HTERT RPE-1 (cell line): Measurements from ENCODE around the gene CRYBG3.
"Not testable (repeated sequence)": the region's sequence is repeated elsewhere in the genome, so short reads cannot be mapped to it uniquely, and the experiment has no call there.

Source experiments
- in situ Hi-C: fragments of 300-500 bp; cut with MboI; formaldehyde crosslinking; loops from 4 replicates; pipeline ENCODE4 v1.14.3; 2020; ENCODE audit warnings: low sequenced_read_pairs

Gene CRYBG3

GRCh38 chr3:97833184-97833583, 11.4 kb downstream of the CRYBG3 start:
- in situ Hi-C loops: not testable (repeated sequence)

GRCh38 chr3:97835761-97836160, 13.9 kb downstream of the CRYBG3 start:
- in situ Hi-C loops: no loop called here

DNA sequence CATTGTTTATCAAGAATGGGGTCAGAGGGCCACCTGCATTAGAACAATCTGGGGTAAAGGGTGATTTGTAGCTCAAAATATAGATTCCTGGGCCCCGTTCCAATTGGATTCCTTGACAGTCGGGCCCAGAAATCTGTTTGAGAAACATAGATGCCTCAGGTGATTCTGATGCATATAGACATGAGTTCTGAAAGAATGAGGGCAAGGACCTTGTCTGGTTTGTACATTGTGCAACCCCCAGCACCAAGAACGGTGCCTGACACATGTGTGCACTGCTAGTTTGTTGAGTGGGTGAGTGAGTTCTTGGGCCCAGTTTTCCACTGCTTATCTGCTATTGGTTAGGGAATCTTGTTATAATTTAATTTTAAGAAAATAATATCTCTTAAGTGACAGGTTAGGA, 16.6 kb downstream of the CRYBG3 start:
- in situ Hi-C loops: no loop called here

- in situ Hi-C loops: no loop called here
Observed at GRCh38 chr3:97839944-97840343, 18.1 kb downstream of the CRYBG3 start.

DNA sequence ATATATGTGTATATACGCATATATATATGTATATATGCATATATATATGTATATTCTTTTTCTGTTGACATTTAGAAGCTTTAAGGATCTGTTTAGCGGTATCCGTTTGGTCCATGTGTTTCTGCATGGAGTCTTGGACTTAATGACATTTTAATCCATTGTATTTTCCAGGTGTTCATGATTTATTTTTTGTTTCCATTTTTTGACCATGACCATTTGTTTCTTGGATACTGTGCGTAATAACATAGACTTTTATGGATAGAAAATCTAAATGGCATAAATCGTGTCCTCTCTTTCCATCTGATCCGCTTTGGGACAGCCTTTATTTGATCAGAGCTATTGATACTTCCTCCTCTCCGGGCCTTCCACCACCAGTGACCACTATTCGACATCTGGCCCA, 19.5 kb downstream of the CRYBG3 start:
- in situ Hi-C loops: no loop called here

DNA sequence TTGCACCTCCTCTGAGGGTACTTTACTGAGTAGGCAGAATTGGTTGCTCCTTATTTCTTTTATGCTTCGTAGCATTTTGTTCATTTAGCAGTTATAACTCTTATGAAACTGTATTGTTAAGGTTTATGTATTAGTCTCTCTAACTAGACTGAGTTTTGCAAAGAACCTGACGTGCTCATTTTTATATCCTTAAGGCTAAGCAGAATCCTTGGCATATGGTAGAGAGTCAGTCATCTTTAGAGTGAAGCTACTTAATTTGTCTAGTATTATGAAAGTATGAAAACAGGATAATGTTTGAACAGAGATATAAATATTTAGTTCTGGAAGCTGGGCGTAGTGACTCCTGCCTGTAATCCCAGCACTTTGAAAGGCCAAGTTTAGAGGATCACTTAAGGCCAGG, 20.1 kb downstream of the CRYBG3 start:
- in situ Hi-C loops: no loop called here

DNA sequence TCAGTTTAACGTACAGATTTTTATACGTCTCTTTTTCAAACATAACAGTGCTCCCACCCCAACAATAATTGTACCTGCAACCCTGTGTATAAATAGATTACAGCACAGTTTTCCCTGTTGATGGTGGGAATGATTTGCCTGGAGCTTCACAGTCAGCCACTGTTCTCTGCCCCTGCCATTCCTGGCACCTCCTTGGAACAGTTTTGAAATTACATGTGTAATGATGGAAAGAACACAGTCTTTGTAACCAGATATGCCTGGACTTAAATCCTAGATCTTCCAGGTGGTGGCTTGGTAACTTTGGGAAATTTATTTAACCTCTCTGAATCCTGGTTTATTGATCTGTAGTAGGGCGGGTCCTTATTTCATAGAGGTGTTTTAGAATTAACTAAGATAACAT, 27.0 kb downstream of the CRYBG3 start:
- in situ Hi-C loops: no loop called here

DNA sequence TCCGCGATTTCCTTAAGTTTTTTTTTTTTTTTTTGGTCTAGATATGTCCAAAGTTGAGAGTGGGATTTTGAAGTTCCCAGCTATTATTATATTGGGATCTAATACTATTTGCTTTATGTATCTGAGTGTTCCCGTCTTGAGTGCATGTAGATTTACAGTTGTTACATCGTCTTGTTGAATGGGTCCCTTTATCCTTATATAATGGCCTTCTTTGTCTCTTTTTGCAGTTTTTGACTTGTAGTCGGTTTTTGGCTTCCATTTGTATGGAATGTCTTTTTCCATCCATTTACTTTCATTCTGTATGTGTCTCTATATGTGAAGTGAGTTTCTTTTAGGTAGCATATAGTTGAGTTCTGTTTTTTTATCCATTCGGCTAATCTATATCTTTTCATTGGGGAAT, 35.6 kb downstream of the CRYBG3 start:
- in situ Hi-C loops: no loop called here

DNA sequence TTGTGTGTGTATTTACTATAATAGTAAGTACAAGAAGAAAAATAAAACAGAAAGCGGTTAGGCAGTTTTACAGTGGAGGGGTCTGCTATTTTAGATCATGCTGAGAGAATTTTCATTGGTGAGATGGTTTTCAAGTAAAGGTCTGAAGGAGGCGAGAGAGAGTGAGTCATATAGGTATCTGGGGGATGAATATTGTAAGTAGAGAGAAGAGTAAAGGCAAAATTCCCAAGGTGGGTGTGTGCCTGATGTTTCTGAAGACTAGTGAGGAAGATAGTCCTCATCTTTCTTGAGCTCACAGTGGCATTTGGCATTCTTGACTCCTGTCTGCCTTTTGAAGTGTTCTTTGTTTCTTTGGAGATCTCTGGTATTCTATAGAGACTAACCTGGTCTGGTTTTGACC, 38.6 kb downstream of the CRYBG3 start:
- in situ Hi-C loops: no loop called here

DNA sequence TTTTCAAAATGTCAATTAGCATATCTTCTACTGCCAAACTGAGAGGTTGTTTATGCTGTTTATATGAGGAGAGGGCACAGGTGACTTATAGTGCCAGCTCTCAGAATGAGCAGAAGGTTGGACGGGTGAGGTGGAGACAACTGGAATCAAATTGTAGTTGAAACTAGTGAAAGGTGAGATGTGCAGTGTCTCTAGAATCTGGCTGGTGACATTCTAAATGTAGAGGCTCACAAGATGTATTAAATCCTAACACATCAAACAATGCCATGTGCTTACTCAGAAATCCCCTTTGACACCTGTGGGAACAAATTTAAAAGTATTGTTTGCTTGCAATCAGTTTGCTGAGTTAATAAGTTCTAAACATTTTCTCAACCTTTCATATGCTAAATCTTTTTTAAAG, 40.8 kb downstream of the CRYBG3 start:
- in situ Hi-C loops: no loop called here

DNA sequence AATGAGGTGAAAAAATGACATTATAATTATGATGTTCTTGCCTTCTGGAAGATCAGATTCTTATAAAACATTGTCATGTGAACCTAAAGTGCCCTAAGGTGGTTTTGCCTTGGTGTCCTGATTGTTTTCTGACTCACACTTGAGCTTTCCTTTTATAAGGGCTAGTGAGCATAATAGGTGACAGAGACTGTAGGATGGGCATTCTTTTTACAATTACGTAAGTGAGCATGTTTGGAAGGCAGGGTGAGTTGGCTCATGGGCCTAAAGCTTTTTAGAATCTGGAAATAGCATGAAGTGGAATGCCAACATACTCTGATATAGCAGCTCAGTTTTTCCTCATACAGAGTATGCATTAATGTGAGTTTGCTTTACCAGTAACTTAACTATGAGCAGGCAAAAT, 41.2 kb downstream of the CRYBG3 start:
- in situ Hi-C loops: no loop called here

GRCh38 chr3:97863775-97864174, 42.0 kb downstream of the CRYBG3 start:
- in situ Hi-C loops: no loop called here

DNA sequence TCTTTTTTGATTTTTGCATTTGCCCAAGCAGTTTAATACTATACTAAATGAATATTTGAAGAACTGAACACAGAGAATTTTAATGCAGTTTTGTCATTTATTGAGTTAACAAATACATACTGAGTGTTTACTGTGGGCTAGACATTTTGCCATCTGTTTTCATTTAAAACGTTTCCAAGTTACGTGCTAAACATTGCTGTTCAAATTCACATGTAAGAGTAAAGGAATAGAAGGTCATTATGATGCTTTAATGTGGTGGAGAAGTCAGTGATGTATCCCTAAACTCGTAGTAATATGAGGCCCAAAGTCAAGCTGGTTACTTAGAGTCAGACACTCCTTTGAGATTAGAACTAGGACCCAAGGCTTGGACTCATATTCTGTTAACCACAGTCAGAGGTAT, 49.4 kb downstream of the CRYBG3 start:
- in situ Hi-C loops: no loop called here

DNA sequence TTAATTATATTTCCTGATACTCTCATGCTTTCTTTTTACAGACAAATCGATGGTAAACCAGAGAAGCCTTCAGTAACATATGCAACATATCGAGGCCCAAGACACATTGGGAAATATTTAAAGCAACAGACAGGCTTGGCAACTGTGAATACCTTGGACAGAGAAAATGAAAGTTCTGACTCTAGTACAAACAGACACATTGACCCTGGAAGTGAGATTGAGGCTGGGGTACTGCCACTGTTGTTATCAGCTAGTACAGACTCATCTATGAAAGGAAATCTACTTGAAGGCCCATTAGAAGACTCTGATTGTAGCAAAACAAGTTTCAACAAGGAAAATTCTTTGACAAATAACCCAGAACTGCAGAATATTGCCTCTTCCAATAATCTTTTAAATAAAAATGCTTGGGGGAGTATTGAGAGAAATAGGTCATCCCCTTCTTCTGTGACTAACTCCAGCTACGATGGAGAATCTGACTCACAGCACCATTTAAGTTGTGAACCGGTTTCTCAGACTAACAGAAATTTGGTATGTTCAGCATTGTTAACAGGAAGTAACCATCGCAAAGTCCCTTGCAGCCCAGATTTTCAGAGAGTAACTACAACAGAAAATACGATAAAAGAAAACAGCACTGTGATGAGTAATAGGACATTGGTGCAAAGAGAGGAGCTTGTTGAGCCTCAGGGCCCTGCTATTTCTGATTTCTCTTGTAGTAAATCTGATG, 50.2 kb downstream of the CRYBG3 start:
- in situ Hi-C loops: no loop called here

GRCh38 chr3:97872525-97873042, 50.8 kb downstream of the CRYBG3 start:
- in situ Hi-C loops: no loop called here

- in situ Hi-C loops: no loop called here
Observed at GRCh38 chr3:97880267-97880666, 58.5 kb downstream of the CRYBG3 start.

GRCh38 chr3:97882975-97883598, 61.3 kb downstream of the CRYBG3 start:
- in situ Hi-C loops: no loop called here

GRCh38 chr3:97883736-97884135, 61.9 kb downstream of the CRYBG3 start:
- in situ Hi-C loops: no loop called here

GRCh38 chr3:97884586-97885123, 62.8 kb downstream of the CRYBG3 start:
- in situ Hi-C loops: no loop called here

DNA sequence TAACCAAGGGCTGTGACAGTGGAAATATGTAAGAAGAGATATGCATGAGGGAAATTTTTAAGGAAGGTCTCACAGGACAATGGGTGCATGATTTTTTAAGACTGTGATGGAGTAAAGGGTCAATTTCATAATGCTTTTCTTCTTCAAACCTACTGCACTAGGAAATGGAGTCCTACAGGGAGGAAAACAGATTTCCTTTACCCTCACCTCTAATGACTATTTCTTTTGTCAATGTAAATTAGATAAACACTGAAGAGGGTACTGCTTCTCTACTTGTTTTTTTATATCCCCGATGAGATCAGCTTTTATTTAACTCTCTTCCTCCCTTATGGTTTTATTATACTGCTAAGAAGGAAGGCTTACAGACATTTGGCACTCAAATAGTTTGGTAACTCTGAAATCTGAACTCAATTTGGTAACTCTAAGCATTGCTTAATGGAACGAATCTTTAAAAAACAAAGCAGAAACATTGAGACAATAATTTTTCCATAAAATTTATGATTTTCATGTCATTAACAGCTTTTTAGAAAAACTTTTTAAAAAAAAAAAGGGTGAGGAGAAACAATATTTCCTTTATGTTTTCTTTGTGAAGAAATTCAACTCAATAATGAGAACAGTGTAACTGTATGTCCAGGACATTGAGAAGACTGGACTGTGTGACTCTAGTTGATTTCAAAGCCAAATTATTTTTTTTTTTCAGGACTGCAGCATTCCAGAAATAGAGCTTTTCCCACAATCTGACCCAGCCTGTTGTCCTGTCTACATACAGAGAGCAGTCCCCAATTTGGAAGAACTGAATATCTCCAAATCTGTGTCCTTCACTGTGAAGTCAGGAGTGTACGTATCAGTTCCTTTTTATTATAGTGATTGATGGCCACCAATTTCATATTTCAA, 64.4 kb downstream of the CRYBG3 start:
- in situ Hi-C loops: no loop called here

DNA sequence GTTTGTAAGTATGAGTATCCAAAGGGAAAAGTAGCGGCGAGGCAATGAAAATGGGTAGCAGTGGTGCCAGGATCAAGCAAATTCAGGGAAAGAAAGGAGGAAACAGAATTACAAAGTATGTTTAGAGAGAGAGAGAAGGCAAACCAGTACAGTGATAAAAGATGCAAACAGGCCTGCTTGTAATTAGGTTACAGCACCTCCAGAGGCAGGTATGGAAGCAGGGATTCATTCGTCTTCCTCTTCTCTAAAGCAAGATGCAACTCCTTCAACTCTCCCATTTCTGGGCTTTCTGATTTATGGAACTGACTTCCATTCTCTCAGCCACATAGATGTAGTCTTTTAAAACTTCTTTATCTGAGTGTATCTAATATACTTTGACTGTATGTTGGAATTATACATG, 68.0 kb downstream of the CRYBG3 start:
- in situ Hi-C loops: no loop called here
